ENCODE results near the gene MAPKAP1. TPM values are rescaled to one million over a fixed set of nuclear protein-coding genes. Genes with fewer than 3 reads are reported as not detected.

Gene MAPKAP1
- total and polyA plus RNA-seq, 2 experiments from 2014 or later: 68.4 to 98.5 TPM

- TF ChIP-seq ZNF462 (CRISPR knock-in tag; IDR thresholded peaks at IDR 0.05) (no peak), JUNB (IDR thresholded peaks at IDR 0.05; ENCODE audit: unreplicated experiment) (no peak), NANOG (IDR thresholded peaks at IDR 0.05; ENCODE audit: borderline replicate concordance) (no peak), STAT1 (IDR thresholded peaks at IDR 0.05; ENCODE audit: unreplicated experiment) (no peak), CREB1 (CRISPR knock-in tag; IDR thresholded peaks at IDR 0.05; ENCODE audit: low read depth) (no peak), ZNF331 (CRISPR knock-in tag; IDR thresholded peaks at IDR 0.05; ENCODE audit: low read depth) (no peak), ETS1 (IDR thresholded peaks at IDR 0.05) (no peak), ZNF114 (CRISPR knock-in tag; IDR thresholded peaks at IDR 0.05) (no peak), EZH2 (IDR thresholded peaks at IDR 0.05; ENCODE audit: low read depth, unreplicated experiment) (no peak), POLR2AphosphoS5 (IDR thresholded peaks at IDR 0.05; ENCODE audit: low read depth) (no peak)
- TF ChIP-seq, protein P1, sequence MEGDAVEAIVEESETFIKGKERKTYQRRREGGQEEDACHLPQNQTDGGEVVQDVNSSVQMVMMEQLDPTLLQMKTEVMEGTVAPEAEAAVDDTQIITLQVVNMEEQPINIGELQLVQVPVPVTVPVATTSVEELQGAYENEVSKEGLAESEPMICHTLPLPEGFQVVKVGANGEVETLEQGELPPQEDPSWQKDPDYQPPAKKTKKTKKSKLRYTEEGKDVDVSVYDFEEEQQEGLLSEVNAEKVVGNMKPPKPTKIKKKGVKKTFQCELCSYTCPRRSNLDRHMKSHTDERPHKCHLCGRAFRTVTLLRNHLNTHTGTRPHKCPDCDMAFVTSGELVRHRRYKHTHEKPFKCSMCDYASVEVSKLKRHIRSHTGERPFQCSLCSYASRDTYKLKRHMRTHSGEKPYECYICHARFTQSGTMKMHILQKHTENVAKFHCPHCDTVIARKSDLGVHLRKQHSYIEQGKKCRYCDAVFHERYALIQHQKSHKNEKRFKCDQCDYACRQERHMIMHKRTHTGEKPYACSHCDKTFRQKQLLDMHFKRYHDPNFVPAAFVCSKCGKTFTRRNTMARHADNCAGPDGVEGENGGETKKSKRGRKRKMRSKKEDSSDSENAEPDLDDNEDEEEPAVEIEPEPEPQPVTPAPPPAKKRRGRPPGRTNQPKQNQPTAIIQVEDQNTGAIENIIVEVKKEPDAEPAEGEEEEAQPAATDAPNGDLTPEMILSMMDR (conservative IDR thresholded peaks at IDR 0.05; ENCODE audit: low read depth in 2 of 2): no peak
These were observed 19.7 kb downstream of the MAPKAP1 start (continued) for GRCh38 chr9:125687163-125687863.

Measured in GM23338 (cell line).